Amniotic stem cell (primary cell): Measurements from ENCODE around the gene ADD2.

Source experiments
- DNase-seq: peaks from one replicate; lab custom pipeline; 2025; lab: John Stamatoyannopoulos, UW

Gene ADD2

DNA sequence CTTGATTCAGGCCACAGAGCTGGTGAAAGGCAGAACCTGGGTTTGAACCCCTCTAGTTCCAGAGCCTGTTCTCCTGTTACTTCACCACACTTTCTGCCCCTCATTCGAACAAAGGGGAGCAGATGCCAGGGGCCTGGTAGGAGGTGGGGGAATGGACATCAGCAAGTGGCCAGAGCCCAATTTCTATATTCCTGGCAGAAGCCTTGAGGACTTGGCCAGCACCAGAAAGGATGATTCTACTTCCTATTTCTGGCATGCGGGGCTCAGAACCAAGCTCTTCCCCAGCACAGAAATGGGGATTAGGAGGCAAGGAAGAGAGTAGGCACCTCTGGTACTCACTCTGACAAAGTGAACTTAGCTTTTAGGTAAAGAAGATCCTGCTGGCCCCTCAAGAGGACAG is 49.3 kb downstream of the ADD2 start:
- DNase-seq = no peak

DNA sequence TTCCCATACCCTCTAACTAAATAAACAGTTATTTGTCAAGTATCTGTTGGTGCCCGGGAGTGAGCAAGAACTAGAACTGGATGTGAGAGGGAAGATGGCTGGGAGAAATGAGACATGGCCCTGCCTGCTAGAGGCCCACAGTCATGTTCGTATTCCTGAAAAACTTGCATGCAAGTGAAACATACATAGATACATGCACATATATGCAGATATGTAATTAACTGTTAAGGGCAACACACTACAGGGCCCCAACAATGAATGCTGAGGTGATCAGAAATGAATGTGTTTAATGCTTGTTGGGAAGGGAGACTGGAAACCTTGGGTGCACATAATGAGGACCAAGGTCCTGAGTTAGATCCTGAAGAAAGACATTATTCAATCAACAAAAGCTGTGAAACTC is 49.8 kb downstream of the ADD2 start:
- no peak for DNase-seq

DNA sequence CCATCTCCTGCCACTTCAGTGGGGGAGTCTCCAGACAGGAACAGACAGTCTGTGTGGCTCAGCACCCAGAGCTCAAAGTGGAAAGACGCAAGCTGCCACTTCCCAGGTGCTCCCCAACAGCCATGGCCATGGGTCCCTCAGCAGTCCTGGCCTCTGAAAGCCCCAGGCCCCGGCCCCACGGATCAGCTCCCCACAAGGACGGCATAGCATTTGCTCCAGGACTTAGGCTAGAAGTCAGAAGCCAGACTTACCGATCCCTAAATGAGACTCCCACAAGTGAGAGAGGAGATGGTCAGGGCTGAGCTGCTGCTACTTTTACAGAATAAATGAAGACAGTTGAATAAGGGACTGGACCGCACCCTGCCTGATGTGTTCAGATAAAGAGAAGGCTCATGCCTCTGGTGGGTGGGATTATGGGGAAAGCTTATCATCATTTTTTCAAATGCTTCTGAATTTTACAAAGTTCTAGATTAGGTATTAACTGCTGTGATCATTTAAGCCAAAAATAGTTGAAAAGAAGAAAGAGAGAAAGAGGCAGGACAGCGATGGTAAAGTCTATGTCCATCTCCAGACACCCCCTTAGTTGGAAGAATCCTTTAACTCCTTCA is 50.5 kb downstream of the ADD2 start:
- DNase-seq = no peak

DNA sequence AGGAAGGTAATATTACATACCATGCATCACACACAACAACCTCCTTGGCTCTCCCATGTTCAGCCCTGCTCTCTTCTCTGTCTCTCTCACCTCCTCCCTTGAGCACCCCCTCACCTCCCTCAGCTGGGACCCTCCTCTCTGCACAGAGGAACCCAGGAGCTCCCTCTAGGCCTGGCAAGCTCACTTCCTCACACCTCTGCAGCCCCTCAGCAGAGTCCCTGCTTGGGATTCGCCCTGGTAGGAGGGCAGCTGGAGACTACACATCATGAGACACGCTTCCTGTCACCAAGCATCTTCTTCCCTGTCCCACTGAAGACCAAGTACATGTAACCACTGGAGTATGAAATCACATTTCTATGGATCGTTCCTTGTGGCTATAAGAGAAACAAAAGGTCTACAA is 51.0 kb downstream of the ADD2 start:
- no peak for DNase-seq

DNA sequence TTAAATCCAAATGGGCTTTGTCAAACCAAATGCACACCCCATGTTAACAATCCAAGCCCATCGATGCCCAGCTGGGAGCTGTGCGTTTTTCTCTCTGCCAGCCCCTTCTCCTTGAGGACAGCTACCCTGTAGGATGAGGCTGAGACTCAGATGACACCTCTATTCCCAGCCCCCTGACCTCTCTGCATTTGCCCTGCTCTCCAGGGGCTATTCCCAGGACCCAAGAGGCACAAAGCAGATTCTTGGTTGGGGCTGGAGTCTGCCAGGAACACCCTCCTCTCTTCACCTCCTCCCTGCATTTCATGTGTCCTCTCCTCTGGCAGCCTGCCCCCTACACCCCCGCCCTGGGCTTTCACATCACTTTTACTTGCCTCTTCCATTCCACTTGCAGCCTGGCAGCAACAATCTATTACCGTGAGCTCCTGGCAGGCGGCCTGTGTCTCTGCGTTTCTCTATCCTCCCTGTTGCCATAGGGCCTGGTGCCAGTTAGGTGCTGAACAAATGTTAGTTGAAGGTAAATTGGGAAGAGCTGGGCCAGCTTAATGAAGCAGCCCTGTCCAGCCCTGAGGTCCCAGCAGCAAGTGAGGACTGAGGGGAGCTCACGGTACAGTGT is 51.8 kb downstream of the ADD2 start:
- no peak for DNase-seq

DNA sequence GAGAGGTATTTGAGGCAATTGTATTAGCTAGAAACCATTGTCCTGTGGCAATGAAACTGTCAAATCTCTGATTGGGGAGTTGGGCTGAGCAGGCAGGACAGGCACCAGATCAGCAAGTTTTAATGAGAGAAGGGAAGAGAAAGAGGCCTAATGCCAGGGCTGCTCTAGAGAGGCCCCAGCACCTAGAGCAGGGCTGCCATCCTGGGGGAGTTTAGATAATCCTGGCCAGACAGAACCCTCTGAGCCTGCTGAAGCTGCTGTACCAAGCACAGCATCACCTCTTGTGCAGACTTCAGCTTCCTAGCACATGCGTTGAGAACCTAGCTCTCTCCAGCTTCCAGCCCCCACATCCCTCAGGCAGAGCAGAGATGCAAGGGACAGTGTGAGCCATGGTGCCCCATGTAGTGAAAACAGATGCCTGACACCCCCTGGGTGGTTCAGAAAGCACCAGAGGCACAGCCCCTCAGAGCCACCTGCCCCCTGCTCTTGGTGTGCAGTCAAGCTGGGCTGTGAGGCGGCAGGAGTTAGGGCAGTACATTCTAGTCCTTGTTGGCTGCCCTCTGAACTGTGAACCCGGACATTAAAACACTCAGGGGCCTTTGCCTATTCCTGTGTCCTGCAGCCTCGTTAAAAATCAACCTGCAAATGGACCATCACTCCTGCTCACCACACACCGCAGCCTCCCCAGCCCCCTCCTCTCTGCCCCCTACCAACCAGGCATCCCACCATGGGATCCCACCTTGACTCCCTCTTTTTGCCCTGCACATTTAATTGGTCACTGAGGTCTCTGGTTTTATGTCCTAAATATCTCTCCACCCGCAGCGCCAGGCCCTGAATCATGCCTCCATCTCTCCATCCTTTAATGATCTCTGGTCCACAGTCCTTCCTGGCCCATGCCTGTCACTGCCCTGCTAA is 52.7 kb downstream of the ADD2 start:
- no peak for DNase-seq

DNA sequence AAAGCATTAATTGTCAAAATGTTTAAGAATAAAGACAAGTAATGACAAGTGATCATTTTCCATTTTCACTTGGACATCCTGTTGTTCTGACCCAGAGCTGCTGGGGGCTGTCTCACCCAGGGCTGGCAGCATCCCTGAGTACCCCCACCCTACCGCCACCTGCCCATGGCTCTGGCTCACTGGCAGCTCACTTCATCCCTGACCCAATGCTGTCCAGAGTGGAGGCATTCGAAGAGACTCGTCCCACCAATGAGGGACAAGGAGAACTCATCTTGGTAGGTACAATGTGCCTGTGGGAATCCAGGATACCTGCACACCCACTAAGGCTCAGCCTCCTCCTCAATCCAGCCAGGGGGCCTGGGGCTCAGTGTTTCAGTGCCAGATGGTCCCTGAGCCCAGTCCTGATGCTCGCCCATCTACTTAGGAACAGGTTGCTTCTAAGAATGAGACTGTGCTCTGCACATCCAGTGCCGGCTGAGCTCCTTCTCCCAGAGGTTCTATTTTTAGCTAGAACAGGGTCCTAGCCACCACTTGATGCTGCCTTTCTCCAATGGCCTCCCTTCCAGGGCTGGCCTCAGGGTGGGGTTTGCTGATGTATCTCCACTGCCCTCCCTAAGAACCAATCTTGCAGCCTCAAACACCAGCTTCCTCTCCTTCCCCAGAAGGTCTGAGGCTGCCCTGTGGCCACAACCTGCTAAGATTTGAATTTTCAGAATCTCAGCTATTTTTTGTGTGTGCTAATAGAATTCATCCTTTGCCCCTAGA is 53.7 kb downstream of the ADD2 start:
- DNase-seq = no peak

DNA sequence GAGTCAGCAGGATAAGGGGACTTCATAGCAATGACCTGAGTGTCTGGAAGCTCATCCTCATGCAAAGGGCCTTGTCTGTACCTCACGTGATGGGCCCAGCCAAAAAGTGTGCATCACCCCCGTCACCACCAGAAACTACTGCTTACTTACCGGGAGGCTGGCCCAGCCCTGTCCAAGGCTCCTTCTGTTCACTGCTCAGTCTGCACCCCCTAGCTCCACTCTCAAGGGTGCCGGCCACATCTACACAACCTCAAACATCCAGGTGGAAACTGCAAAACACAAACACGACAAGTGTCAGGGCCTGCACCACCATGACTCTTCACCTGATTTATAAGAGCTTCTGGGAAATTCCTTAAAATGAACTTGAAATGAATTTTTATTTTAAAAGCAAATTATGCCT is 55.1 kb downstream of the ADD2 start:
- no peak for DNase-seq

DNA sequence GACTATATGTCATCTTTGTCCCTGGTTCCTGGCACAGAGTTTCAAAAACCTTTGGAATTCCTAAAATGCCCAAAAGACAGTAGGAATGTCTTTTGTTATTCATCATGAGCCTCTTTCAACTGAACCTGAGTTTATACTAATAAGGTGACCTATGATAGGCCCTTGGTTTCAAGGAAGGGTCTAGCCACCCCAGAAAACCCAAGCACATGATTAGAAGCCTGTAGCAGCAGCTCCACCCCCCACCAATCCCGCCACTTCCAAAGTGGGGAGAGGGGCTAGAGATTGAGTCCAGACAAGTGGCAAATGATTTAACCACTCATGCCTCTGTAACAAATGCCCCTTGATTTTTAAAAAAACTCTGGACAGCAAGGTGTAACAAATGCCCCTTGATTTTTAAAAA is 56.8 kb downstream of the ADD2 start:
- no peak for DNase-seq

DNA sequence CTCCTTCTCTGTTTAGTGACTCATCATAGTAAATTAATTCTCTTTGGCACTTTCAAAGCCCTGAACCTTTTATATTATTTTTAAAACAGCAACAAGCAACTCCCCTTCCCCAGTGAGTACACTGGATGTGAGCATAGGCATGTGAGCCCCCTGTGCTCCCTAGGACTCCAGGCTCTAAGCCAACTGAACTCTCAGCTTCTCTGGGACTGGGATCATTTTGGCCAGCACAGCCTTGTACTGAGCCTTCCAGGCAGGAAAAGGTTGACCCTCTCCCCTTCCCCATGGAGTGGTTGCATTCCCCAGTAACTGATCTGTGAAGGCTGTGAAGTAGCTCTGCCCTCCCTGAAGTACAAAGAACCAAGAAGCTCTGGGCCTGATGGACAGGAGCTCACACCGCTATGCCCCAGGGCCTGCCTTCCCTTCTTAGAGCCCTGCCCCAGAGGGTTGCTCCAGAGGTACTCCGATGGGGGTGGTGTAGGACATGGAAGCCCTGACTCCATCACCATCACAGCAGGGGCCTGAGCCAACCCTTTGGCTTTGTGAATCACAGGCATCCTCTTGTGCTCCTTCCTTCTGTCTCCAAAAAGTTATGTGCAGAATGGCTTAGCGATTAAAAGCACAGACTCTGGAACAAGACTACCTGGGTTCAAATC is 57.8 kb downstream of the ADD2 start:
- no peak for DNase-seq

DNA sequence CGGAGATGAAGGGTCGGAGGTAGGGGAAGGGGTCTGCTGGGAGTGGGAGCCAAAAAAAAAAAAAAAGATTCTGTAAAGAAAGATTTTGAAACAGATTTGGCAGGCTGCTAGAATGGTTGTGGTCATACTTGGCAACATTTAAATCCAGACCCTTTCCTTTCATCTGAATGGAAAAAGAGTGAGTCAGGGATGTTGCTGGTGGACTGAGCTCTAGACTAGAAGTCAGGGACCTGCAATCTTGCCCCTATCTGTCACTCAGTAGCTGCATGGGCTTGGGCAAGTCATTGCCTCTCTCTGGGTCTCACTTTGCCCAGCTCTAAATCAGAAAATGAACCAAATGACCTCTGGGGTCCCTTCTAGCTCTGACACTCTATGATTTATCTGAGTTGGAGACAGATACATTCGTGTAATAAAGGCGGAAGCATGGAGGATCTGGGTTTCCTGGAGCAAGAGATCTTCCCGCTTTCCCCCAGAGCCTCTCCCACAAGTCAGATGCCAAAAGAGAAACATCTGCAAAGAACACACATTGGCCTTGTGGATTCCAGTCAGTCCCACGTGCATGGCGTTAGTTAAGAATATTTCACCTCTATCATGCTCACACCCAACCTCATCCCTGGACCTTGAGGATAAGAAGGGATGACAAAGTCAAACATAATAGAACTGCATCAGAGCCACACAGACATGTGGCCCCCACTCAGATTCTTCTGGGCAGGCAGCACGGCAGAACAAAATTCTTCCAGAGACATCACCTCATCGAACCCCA is 58.5 kb downstream of the ADD2 start:
- DNase-seq = no peak

DNA sequence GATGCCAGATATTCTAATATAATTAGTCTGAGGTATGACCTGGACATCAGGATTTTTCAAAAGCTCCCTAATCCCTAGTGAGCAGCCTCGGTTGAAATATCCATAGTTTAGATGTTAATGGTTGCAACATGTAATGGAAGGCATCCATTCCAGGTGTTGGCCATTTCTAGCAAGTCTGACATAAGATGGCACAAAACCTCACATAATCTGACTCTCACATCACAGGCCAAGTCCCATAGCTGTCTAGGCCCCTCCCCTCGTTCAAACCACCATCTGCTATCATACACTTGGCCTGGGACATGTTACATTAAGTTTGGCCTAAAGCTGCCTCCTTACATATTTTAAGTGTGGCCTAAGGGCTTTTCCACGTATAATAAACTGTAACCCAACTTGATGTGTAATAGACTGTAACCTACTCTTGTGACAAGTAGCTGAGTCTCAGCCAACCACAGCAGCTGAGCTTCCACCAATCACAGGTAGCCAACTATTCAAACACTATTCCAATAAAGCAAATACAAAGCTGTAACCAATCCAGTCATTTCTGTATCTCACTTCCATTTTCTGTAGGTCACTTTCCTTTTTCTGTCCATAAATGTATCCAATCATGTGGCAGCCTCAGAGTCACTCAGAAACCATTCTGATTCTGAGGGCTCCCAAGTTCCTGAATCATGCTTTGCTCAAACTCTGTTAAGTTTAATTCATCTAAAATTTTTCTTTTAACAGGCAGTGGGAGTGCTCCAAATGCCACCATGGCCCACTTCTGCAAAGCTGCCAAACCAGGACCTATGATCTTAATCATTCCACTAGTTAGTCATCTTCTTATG is 59.4 kb downstream of the ADD2 start:
- no peak for DNase-seq

DNA sequence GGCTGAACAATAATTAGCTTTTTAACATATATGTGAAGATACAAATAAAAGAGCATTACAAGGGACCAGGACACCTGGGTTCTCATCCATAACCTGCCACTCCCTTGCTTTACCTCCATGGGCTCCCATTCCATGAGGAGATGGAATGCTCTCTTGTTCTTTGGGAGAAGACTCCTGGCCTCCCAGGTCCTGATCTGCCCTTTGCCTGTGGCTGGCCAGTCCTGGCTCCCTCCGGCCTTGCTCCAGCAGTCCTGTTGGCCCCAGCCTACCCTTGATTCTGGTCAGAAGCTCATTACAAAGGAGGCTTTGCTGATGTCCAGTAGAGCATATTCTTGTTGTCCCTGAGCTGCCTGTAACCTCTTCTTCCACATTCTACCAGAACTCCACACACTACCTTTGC is 60.3 kb downstream of the ADD2 start:
- no peak for DNase-seq

DNA sequence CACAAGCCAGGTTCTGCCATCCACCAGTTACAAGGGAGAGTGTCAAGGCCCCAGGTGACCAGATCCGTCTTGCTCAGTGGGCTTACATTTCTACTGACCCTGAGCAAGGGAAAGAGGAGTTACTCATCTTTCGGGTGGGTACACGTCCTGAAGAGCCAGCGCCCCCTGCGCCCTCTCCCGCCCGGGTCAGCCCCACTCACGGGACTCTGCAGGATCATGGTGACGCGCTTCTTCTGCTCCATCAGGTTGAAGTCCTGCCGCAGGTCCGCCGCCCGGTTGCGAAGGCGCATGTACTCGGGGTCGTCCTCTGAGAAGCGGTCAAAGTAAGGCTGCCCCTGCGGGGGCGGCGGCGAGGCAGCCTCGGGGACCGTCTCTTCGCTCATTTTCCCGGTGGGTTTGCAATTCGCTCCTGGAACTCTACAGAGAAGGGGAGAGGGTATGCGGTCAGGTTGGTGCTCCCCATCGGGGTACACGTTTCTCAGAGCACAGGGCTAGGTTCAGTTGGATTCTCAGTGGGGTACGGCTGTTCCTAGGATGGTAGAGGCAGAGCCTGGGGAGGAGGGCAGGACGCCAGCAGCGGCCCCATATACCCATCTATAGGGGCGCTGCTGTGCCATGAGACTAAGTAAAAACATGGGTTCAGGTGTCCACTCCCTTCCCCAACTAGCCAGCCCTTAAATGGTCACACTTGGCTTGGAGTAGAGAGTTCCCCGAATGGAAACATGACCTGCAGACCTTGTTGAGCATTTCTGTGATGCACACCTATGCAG is 61.8 kb downstream of the ADD2 start:
- no peak for DNase-seq

DNA sequence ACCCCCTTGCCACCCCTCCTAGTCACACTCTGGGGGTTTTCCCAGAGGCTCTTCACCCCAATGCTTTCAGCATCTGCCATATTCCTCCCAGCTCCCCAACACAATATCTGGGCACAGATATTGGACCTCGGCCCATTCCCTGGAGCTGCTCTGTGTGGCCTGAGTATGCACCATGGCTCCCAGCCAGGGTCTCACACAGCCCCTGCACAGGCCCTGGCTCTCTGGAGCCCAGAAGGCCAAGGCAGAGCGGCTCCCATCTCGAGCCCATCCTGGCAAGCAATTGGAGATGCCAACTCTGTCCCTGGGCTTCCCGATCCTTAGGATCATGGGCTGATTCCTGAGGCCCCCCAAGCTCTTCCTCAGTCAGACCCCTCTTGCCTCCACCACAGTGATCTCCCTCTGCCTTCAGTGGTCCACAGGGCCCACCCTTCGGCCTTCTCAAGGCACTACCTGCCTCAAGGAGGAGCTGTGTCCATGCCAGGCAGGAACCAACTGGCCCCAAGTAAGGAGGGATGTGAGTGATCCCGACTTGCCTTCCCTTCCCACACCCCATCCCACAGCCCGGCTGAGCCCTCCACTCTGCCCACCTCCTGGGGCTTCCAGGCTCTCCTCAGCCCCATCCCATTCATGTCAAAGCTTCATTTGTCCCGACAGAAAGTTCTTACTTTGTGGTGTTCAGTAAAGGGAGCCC is 62.7 kb downstream of the ADD2 start:
- DNase-seq = no peak

DNA sequence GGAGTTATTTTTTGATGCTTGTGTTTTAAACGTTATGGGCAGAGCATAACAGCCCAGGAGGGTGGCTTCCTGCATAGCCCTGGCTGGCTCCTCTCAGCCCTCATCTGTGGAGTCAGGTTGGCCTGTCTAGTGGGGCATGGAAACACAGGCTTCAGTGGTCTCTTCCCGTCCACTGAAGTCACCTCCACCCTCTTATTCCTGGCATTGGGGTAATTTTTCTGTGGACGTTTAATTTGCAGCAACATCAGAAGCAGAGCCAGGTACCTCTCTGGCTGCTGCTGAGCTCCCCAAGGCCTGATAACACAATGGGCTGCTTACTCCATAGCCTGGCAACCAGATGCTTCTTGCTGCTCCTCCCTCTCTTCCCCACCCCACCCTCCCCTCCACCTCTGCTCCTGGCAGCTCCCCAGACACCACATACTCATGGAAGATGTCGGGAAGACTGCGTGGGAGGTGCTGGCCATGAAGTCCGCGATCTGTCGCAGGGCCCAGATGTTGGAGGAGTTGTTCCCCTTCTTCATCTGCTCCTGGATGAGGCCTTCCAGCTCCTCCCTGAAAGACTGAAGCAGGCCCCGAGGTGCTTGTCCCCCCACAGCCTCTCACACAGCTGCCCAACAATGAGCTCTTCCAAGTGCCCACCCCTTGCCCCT is 64.0 kb downstream of the ADD2 start:
- DNase-seq = no peak

DNA sequence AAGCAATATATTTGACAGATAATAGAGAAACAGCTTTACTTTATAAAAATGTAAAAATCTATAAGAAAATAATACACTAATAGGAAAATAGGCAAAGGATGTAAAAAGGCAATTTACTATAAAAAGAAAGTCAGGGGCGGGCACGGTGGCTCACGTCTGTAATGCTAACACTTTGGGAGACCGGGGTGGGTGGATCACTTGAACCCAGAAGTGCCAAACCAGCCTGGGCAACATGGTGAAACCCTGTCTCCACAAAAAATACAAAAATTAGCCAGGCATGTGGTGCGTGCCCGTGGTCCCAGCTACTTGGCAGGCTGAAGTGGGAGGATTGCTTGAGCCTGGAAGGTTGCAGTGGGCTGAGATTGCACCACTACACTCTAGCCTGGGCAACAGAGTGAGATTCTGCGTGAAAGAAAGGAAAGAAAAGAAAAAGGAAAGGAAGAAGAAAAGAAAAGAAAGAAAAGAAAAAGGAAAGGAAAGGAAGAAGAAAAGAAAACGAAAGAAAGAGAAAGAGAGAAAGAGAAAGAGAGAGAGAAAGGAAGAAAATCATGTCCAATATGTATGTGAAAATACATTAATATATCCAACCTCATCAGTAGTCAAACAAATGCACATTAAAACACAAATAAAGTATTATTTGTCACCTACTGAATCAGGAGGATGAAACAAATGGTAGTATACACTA is 65.1 kb downstream of the ADD2 start:
- no peak for DNase-seq

DNA sequence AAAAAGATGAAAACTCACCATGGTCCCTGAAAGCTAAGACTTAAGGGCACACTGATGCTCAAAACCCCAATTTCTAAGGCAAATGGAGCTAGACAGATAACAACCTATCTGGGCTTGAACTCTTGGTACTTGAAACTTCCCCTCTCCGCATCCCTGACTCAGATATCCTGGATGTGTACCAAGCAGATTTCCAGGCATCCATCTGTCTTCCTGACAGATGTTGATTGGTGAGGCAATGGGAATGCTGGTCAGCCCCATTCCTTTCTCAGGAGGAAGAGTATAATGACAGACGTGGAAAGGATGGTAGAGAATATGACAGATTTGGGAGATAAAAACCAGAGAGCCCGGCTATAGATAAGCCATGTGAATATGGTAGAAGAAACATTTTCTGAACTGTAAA is 69.2 kb downstream of the ADD2 start:
- DNase-seq = no peak
